Measurements from ENCODE around the gene PAK1IP1. TPM values are rescaled to one million over a fixed set of nuclear protein-coding genes. Genes with fewer than 3 reads are reported as not detected.

PAK1IP1 gene
- total RNA-seq, 1 donor from 2014 or later: 21.9 TPM

DNA sequence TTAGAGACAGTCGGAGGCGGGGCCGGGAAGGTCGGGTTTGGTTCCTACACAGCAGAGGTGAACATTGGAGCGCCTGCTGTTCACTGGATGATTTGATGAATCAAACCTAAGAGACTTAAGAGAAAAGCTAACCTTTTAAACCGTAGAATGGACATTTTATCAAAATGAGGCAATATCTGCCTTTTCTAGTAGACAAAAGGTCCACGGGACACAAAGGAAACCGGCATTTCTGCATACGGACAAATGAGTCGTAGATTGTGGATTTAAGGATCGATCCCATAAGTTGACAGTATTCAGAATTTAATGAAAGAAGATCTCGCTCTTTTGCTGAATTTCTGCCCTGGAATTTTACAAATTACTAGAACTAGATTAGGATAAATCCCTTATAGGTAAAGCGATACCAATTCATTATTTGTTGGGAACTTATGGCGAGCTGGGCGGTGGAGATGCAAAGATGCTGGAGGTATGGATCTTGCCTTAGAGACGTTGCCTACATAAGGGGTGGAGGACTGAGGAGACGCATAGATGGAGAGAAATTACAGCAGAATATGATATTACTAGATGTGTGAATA is 400 bp downstream of the PAK1IP1 start:
- peaks cover 4% of the 10 kb centered on the region for H4K20me1 ChIP-seq (ENCODE audit: insufficient read depth, low read length)
- peak overlapping the region; percentile 85 for H2AFZ ChIP-seq (ENCODE audit: low read depth, low read length)
- H3K4me3 ChIP-seq (ENCODE audit: insufficient read depth, low read depth, low read length): peak overlapping the region; percentile 99
- H3K27ac ChIP-seq (ENCODE audit: low read depth, low read length): peak overlapping the region; percentile 97
- no peaks in the 10 kb centered on the region for H3K9me3 Mint-ChIP-seq (ENCODE audit: unreplicated experiment)
- H3K4me2 ChIP-seq (ENCODE audit: low read length): peak overlapping the region; percentile 92
- H3K79me2 ChIP-seq (ENCODE audit: insufficient read depth, low read length): peaks cover 65% of the 10 kb centered on the region
- H3K4me3 Mint-ChIP-seq (ENCODE audit: unreplicated experiment): peak overlapping the region; percentile 97
- H3K36me3 ChIP-seq (ENCODE audit: insufficient read depth, low read length): peaks cover 12% of the 10 kb centered on the region
- H3K4me1 ChIP-seq (ENCODE audit: insufficient read depth, low read length): peaks cover 16% of the 10 kb centered on the region
- peaks cover 20% of the 10 kb centered on the region for H3K4me1 Mint-ChIP-seq (ENCODE audit: low read depth, unreplicated experiment)
- TF ChIP-seq, protein P1, sequence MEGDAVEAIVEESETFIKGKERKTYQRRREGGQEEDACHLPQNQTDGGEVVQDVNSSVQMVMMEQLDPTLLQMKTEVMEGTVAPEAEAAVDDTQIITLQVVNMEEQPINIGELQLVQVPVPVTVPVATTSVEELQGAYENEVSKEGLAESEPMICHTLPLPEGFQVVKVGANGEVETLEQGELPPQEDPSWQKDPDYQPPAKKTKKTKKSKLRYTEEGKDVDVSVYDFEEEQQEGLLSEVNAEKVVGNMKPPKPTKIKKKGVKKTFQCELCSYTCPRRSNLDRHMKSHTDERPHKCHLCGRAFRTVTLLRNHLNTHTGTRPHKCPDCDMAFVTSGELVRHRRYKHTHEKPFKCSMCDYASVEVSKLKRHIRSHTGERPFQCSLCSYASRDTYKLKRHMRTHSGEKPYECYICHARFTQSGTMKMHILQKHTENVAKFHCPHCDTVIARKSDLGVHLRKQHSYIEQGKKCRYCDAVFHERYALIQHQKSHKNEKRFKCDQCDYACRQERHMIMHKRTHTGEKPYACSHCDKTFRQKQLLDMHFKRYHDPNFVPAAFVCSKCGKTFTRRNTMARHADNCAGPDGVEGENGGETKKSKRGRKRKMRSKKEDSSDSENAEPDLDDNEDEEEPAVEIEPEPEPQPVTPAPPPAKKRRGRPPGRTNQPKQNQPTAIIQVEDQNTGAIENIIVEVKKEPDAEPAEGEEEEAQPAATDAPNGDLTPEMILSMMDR (IDR thresholded peaks at IDR 0.05; ENCODE audit: insufficient read depth, low read depth, low read length): no peak
- no peak for TF ChIP-seq EZH2 (IDR thresholded peaks at IDR 0.05; ENCODE audit: insufficient read depth, low read length)
- no peaks in the 10 kb centered on the region for H3K9me3 ChIP-seq (ENCODE audit: insufficient read depth, low read depth, low read length)
- no peaks in the 10 kb centered on the region for H3K27me3 ChIP-seq (ENCODE audit: insufficient read depth, low read length)
- FAIRE-seq (no peak), DNase-seq (ENCODE audit: low read depth) (no peak)
- H3K27ac Mint-ChIP-seq (ENCODE audit: unreplicated experiment): peak overlapping the region; percentile 100
- no peaks in the 10 kb centered on the region for H3K36me3 Mint-ChIP-seq (ENCODE audit: low read depth, unreplicated experiment)
- H3K27me3 Mint-ChIP-seq (ENCODE audit: low read depth, unreplicated experiment): no peaks in the 10 kb centered on the region
- peak overlapping the region; percentile 95 for H3K9ac ChIP-seq (ENCODE audit: low read length)

DNA sequence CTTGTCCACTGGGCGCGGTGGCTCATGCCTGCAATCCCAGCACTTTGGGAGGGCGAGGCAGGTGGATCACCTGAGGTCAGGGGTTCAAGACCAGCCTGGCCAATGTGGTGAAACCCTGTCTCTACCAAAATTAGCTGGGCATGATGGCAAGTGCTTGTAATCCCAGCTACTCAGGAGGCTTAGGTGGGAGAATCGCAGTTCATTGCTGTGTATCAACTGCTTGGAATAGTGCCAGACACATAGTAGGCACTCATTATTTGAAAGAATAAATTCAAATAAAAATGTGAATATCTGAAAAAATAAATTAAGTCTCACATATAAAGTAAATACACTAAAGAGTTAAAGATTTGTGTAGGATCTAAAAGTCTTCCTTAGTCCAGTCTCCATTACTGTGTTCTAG is 1.9 kb downstream of the PAK1IP1 start:
- Histone ChIP-seq H3K4me2 (ENCODE audit: low read length) (peak overlapping the region; percentile 92), H3K27me3 (ENCODE audit: insufficient read depth, low read length) (no peaks in the 10 kb centered on the region), H3K36me3 (ENCODE audit: insufficient read depth, low read length) (peaks cover 21% of the 10 kb centered on the region), H4K20me1 (ENCODE audit: insufficient read depth, low read length) (peaks cover 4% of the 10 kb centered on the region), H2AFZ (ENCODE audit: low read depth, low read length) (no peak overlapping the region), H3K79me2 (ENCODE audit: insufficient read depth, low read length) (peaks cover 74% of the 10 kb centered on the region), H3K9ac (ENCODE audit: low read length) (peak overlapping the region; percentile 95), H3K27ac (ENCODE audit: low read depth, low read length) (no peak overlapping the region), H3K9me3 (ENCODE audit: insufficient read depth, low read depth, low read length) (no peaks in the 10 kb centered on the region), H3K4me3 (ENCODE audit: insufficient read depth, low read depth, low read length) (no peak overlapping the region), H3K4me1 (ENCODE audit: insufficient read depth, low read length) (peaks cover 16% of the 10 kb centered on the region)
- no peak for DNase-seq (ENCODE audit: low read depth)
- no peak for TF ChIP-seq EZH2 (IDR thresholded peaks at IDR 0.05; ENCODE audit: insufficient read depth, low read length)
- TF ChIP-seq, protein P1 (IDR thresholded peaks at IDR 0.05; ENCODE audit: insufficient read depth, low read depth, low read length): no peak
- Mint-ChIP-seq H3K27me3 (ENCODE audit: low read depth, unreplicated experiment) (no peaks in the 10 kb centered on the region), H3K36me3 (ENCODE audit: low read depth, unreplicated experiment) (no peaks in the 10 kb centered on the region), H3K27ac (ENCODE audit: unreplicated experiment) (peak overlapping the region; percentile 72), H3K4me1 (ENCODE audit: low read depth, unreplicated experiment) (peaks cover 9% of the 10 kb centered on the region), H3K9me3 (ENCODE audit: unreplicated experiment) (no peaks in the 10 kb centered on the region), H3K4me3 (ENCODE audit: unreplicated experiment) (peak overlapping the region; percentile 97)
- no peak for FAIRE-seq

DNA sequence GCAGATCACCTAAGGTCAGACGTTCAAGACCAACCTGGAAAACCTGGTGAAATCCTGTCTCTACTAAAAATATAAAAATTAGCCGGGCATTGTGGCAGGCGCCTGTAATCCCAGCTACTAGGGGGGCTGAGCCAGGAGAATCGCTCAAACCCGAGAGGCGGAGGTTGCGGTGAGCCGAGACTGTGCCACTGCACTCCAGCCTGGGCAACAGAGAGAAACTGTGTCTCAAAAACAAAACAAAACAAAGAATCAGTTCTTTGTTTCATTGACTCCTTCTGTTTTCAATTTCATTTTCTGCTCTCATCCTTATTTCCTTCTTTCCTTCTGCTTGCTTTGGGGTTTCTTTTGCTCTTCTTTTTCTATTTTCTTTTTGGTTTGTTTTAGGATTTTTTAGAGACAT is 19.2 kb downstream of the PAK1IP1 start:
- no peak overlapping the region for H3K4me2 ChIP-seq (ENCODE audit: low read length)
- H3K4me1 ChIP-seq (ENCODE audit: insufficient read depth, low read length): no peaks in the 10 kb centered on the region
- no peak overlapping the region for H3K4me3 Mint-ChIP-seq (ENCODE audit: unreplicated experiment)
- no peaks in the 10 kb centered on the region for H3K27me3 ChIP-seq (ENCODE audit: insufficient read depth, low read length)
- no peak for DNase-seq (ENCODE audit: low read depth)
- H3K27me3 Mint-ChIP-seq (ENCODE audit: low read depth, unreplicated experiment): no peaks in the 10 kb centered on the region
- H3K9me3 Mint-ChIP-seq (ENCODE audit: unreplicated experiment): peaks cover 5% of the 10 kb centered on the region
- no peaks in the 10 kb centered on the region for H4K20me1 ChIP-seq (ENCODE audit: insufficient read depth, low read length)
- no peak for FAIRE-seq
- H3K27ac Mint-ChIP-seq (ENCODE audit: unreplicated experiment): no peak overlapping the region
- H3K9me3 ChIP-seq (ENCODE audit: insufficient read depth, low read depth, low read length): no peaks in the 10 kb centered on the region
- no peak overlapping the region for H3K9ac ChIP-seq (ENCODE audit: low read length)
- no peaks in the 10 kb centered on the region for H3K79me2 ChIP-seq (ENCODE audit: insufficient read depth, low read length)
- H3K36me3 Mint-ChIP-seq (ENCODE audit: low read depth, unreplicated experiment): peaks cover 5% of the 10 kb centered on the region
- no peak overlapping the region for H3K4me3 ChIP-seq (ENCODE audit: insufficient read depth, low read depth, low read length)
- H2AFZ ChIP-seq (ENCODE audit: low read depth, low read length): no peak overlapping the region
- no peak overlapping the region for H3K27ac ChIP-seq (ENCODE audit: low read depth, low read length)
- peaks cover 5% of the 10 kb centered on the region for H3K36me3 ChIP-seq (ENCODE audit: insufficient read depth, low read length)
- TF ChIP-seq EZH2 (IDR thresholded peaks at IDR 0.05; ENCODE audit: insufficient read depth, low read length): no peak
- TF ChIP-seq, protein P1 (IDR thresholded peaks at IDR 0.05; ENCODE audit: insufficient read depth, low read depth, low read length): no peak
- H3K4me1 Mint-ChIP-seq (ENCODE audit: low read depth, unreplicated experiment): no peaks in the 10 kb centered on the region
